Left lung (tissue), 10 donors: ENCODE data around the gene PGM2L1. TPM values are rescaled to one million over a fixed set of nuclear protein-coding genes. Genes with fewer than 3 reads are reported as not detected.

Experiments
- ATAC-seq: fragments of 200-7000 bp; cut with Tn5 transposase; one replicate; pipeline ENCODE4 v1.9.1; 2020; ENCODE audit warnings: moderate library complexity
- DNase-seq, 4 donors: peaks; one replicate each; pipeline ENCODE4 v3.0.0-alpha.2; 2013 to 2020
- H3K27ac ChIP-seq, 2 donors: fragments of 200-600 bp; sonication (generic) in 1 of 2; one replicate each; pipeline versions ENCODE4 v1.5.0 to v1.8.0; 2020 to 2021
- H3K27me3 ChIP-seq, 2 donors: fragments of 200-600 bp; sonication (generic) in 1 of 2; one replicate each; pipeline versions ENCODE4 v1.5.0 to v1.8.0; 2020 to 2021
- H3K36me3 ChIP-seq, 2 donors: fragments of 200-600 bp; sonication (generic) in 1 of 2; one replicate each; pipeline versions ENCODE4 v1.5.0 to v1.8.0; 2020 to 2021
- H3K4me1 ChIP-seq, 2 donors: fragments of 200-600 bp; one replicate each; pipeline ENCODE4 v1.8.0; 2021
- H3K4me3 ChIP-seq, 2 donors: fragments of 200-600 bp; sonication (generic) in 1 of 2; one replicate each; pipeline versions ENCODE4 v1.5.0 to v1.8.0; 2020 to 2021; ENCODE audit warnings: mild to moderate bottlenecking in 1 of 2
- H3K9me3 ChIP-seq, 2 donors: fragments of 200-600 bp; sonication (generic) in 1 of 2; one replicate each; pipeline versions ENCODE4 v1.5.0 to v1.8.0; 2020 to 2021
- intact Hi-C, 2 donors: fragments of 100-400 bp; cut with DNase I; formaldehyde crosslinking; loops; one replicate each; pipeline versions ENCODE4 v1.11.2 to v1.14.2; 2022
- polyA plus RNA-seq, 6 donors: library from polyadenylated mRNA; unstranded; fragments of 120-200 nt; gene quantifications; one replicate each; pipeline ENCODE4 v1.2.1, GENCODE V29; 2013; ENCODE audit not compliant: insufficient read length in 6 of 6
- total RNA-seq, 2 donors: library from RNA; stranded (reverse); fragmentation: NEBNext Ultra II Directional; extraction: Animal tissue kit (Norgen Biotek cat#: 25700); gene quantifications; one replicate each; pipeline ENCODE4 v1.2.1, GENCODE V29; 2021
- TF ChIP-seq, protein P1 (sequence below), 2 donors: fragments of 200-600 bp; sonication (generic) in 1 of 2; IDR thresholded peaks; one replicate each; pipeline versions ENCODE4 v1.5.0 to v1.8.0; 2021; ENCODE audit warnings: antibody characterized with exemption in 2 of 2
- donor health status: DM: no; HTN: yes; CAD: no.
- donor health status: DM: no; HTN: no; CAD: no.

Gene PGM2L1
- total and polyA plus RNA-seq, 8 donors, result 4.8 to 12.2 (median 5.7) TPM

DNA sequence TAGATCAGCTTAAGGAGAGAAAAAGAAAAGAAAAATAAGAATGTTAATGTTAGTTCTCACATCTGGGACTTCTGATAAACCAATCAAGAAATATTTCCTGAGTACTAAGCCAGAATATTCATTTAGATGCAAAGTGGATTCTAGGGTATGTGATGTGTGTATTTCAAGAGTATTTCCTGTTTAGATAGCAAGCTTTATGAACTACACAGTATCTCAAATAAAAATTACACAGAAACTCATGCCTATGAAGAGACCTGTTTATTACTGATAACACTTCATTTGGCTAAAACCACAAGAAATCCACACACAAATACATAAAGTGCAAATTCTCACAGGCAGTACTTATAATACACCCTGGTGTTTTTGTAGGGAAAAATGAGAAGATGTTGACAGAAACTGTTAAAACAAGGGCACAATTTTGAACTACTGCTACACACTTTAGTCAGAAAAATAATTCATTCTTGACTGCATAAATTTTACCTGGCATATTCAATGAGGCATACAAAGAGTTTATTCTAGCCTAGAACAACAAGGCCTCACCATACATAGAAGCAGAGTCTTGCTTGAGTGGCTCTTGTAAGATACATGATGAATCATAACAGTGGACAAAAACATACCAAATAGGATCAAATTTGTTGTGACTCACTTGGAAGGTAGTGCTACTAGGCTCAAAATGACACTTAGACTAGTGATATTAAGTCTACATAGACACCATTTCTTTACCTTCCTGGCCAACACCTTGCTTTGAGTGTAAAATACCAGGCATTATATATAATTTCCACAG lies 68.0 kb downstream of the PGM2L1 start:
- TF ChIP-seq, protein P1, sequence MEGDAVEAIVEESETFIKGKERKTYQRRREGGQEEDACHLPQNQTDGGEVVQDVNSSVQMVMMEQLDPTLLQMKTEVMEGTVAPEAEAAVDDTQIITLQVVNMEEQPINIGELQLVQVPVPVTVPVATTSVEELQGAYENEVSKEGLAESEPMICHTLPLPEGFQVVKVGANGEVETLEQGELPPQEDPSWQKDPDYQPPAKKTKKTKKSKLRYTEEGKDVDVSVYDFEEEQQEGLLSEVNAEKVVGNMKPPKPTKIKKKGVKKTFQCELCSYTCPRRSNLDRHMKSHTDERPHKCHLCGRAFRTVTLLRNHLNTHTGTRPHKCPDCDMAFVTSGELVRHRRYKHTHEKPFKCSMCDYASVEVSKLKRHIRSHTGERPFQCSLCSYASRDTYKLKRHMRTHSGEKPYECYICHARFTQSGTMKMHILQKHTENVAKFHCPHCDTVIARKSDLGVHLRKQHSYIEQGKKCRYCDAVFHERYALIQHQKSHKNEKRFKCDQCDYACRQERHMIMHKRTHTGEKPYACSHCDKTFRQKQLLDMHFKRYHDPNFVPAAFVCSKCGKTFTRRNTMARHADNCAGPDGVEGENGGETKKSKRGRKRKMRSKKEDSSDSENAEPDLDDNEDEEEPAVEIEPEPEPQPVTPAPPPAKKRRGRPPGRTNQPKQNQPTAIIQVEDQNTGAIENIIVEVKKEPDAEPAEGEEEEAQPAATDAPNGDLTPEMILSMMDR (IDR thresholded peaks at IDR 0.05), result no peak
- intact Hi-C loops, result no loop called here
- Histone ChIP-seq H3K36me3 (no peaks in the 10 kb centered on the region), H3K27me3 (no peaks in the 10 kb centered on the region), H3K4me1 (peaks cover 9 to 10% of the 10 kb centered on the region in 2 donors), H3K4me3 (no peak overlapping the region), H3K27ac (no peak overlapping the region), H3K9me3 (no peaks in the 10 kb centered on the region)
- peak; percentile 30 for ATAC-seq
- DNase-seq, result no peak

DNA sequence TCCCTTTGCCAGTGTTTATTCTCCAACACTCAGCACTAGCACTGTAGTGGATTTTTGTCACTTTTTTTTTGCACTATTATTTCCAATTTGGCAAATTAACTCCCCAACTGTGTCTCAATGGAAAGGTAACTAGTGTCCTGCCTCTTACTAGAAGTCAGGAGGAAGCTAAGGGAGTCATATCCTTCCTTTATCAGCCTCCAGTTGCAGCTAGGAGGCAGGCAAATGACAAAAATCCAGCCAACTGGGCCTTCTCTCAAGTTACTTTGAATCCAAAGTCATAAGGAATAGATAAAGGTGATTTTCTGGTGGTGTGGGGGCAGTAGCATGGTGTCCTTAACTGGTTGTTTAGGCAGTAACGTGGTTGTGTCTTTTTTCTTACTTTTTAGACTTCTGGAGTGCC lies 71.2 kb downstream of the PGM2L1 start:
- Histone ChIP-seq H3K36me3 (no peaks in the 10 kb centered on the region), H3K4me3 (no peak overlapping the region), H3K27ac (no peak overlapping the region), H3K9me3 (no peaks in the 10 kb centered on the region), H3K27me3 (no peaks in the 10 kb centered on the region), H3K4me1 (peaks cover 10% of the 10 kb centered on the region in 2 donors)
- ATAC-seq (no peak), DNase-seq (no peak)
- TF ChIP-seq, protein P1 (IDR thresholded peaks at IDR 0.05), result no peak
- intact Hi-C loops, result no loop called here

DNA sequence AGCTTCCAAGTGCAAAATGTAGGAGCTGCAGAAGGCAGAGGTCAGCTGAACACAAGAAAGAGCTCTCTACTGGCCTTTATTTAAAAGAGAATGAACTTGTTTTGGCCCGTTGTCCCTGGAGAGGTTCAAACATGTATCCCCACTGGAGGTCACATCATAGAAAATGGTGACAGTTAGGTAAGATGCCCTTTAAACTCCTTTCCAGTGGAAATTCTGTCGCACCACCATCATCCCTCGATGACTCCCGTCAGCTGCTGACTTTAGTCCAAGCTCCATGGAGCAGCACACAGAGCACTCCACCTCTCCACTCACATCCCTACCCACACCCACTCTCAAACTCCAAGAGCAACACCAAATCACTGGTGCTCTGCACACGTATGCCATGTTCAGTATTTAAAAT lies 71.6 kb downstream of the PGM2L1 start:
- Histone ChIP-seq H3K36me3 (no peaks in the 10 kb centered on the region), H3K27ac (no peak overlapping the region), H3K9me3 (no peaks in the 10 kb centered on the region), H3K4me1 (peaks cover 10 to 11% of the 10 kb centered on the region in 2 donors), H3K27me3 (no peaks in the 10 kb centered on the region), H3K4me3 (no peak overlapping the region)
- ATAC-seq (peak; percentile 11), DNase-seq (no peak)
- TF ChIP-seq, protein P1 (IDR thresholded peaks at IDR 0.05), result no peak
- intact Hi-C loops, result no loop called here

DNA sequence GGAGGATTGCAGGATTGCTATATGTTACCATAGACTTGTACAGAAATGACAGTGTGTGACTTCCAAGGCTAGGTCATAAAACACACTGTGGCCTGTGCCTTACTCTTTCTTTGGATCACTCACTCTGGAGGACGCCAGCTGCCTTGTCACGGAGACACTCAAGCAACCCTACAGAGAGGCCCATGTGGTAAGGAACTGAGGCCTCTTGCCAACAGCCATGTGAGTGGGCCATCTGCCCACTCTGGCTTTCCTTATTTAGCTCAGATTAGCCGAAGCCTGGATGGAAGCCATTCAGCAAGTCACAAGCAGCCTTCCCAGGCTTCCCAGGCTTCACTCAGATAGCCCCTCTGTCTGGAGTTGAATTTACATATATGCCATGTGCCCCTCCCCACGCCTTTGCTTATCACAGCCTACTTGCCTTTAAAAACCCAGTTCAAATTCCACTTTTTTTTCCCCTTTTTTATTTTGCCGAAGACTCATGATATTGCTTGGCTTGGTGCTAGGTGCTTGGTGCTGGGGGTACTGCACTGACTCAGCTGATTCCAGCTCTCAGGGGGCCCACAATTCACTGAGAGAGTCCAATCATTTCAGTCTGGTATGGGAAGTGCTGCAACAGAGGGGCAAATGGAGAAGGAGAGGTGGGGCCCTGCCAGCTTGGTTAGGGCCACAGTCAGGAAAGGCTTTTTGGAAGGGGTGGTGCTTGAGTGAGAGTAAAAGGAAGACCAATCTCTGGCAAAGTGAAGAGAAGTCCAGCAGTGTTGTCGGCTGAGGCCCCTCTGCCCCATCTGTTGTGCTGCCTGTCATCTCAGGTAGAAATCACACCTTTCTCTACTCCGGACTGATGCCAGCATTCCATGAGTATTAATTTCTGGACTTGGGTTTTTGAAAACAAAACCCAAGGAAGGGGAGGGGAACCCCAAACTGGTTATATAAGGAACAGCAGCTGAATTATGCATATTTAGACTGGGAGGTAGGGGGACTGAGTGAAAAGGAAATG lies 72.3 kb downstream of the PGM2L1 start:
- intact Hi-C loops, result no loop called here
- Histone ChIP-seq H3K36me3 (no peaks in the 10 kb centered on the region), H3K27ac (no peak overlapping the region), H3K9me3 (no peaks in the 10 kb centered on the region), H3K27me3 (no peaks in the 10 kb centered on the region), H3K4me3 (no peak overlapping the region), H3K4me1 (peaks cover 10 to 14% of the 10 kb centered on the region in 2 donors)
- DNase-seq (peak in 3 of 4 donors; percentile 80 to 93 (median 89)), ATAC-seq (peak; percentile 82)
- TF ChIP-seq, protein P1 (IDR thresholded peaks at IDR 0.05), result no peak

DNA sequence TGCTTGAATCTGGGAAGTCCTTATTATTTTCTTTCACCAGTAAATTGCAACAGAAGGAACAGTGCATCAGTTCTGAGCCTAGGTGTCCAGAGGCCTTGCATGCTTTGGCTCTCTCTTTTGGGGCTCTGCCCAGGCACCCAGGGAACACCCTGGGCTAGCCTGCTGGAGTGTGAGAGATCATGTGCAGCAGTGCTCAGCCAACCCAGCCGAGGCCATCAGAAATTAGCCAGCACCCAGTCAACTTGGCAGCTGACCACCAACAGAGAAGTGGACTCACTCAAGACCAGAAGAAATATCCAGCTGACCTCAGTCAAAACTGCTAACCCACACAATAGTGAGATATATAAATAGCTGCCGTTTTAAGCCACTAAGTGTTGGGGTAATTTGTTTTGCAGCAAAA lies 75.6 kb downstream of the PGM2L1 start:
- H3K27ac ChIP-seq, result no peak overlapping the region
- peaks cover 10 to 14% of the 10 kb centered on the region in 2 donors for H3K4me1 ChIP-seq
- no peaks in the 10 kb centered on the region for H3K36me3 ChIP-seq
- TF ChIP-seq, protein P1 (IDR thresholded peaks at IDR 0.05), result no peak
- DNase-seq (no peak), ATAC-seq (no peak)
- intact Hi-C loops, result no loop called here
- no peak overlapping the region for H3K4me3 ChIP-seq
- H3K9me3 ChIP-seq, result peaks cover 0 to 2% of the 10 kb centered on the region in 2 donors
- no peaks in the 10 kb centered on the region for H3K27me3 ChIP-seq
